CD4-positive, alpha-beta T cell (primary cell): ENCODE results near the gene MAML2. TPM values are rescaled to one million over a fixed set of nuclear protein-coding genes. Genes with fewer than 3 reads are reported as not detected.

ENCODE experiments used
- ATAC-seq: fragments of 200-7000 bp; cut with Tn5 transposase; one replicate; pipeline ENCODE4 v1.10.0; 2022; ENCODE audit warnings: mild to moderate bottlenecking; ENCODE audit not compliant: poor library complexity
- CTCF ChIA-PET: fragments of 350-600 bp; sonication (Branson Sonifier 250); formaldehyde crosslinking; loops from one replicate; lab custom pipeline; 2021; ENCODE audit warnings: antibody characterized with exemption, inconsistent platforms; lab: Charles Lee
- POLR2A ChIA-PET: fragments of 350-600 bp; sonication (Branson Sonifier 250); formaldehyde crosslinking; loops from one replicate; lab custom pipeline; 2021; ENCODE audit warnings: antibody characterized with exemption, inconsistent platforms; lab: Charles Lee
- DNase-seq, 14 experiments: peaks; one replicate each; pipeline ENCODE4 v3.0.0-alpha.2; 2013 to 2020; ENCODE audit warnings: mixed read lengths in 2 of 14
- H3K27ac ChIP-seq, 2 donors: one replicate each; pipeline versions ENCODE4 v1.5.1 to v1.7.0; 2013; ENCODE audit warnings: low read length in 2 of 2, low read depth in 1 of 2, mild to moderate bottlenecking in 1 of 2
- H3K27me3 ChIP-seq, 2 experiments: 1 replicate in 1 of 2; 2 replicates in 1 of 2; pipeline versions ENCODE4 v1.6.1 to v1.7.0; 2013; ENCODE audit warnings: low read length in 2 of 2, control low read depth in 1 of 2, mild to moderate bottlenecking in 1 of 2, moderate library complexity in 1 of 2; ENCODE audit not compliant: insufficient read depth in 2 of 2, control insufficient read depth in 1 of 2
- H3K36me3 ChIP-seq: one replicate; pipeline ENCODE4 v1.6.1; 2013; ENCODE audit warnings: low read length, control low read depth; ENCODE audit not compliant: insufficient read depth
- H3K4me1 ChIP-seq: one replicate; pipeline ENCODE4 v1.6.1; 2013; ENCODE audit warnings: low read length, control low read depth; ENCODE audit not compliant: insufficient read depth
- H3K4me3 ChIP-seq: one replicate; pipeline ENCODE4 v1.5.1; 2013; ENCODE audit warnings: mild to moderate bottlenecking, low read length, moderate library complexity
- H3K9me3 ChIP-seq, 2 experiments: 1 replicate in 1 of 2; 2 replicates in 1 of 2; pipeline versions ENCODE4 v1.6.1 to v1.7.0; 2013; ENCODE audit warnings: low read length in 2 of 2, mild to moderate bottlenecking in 2 of 2, control low read depth in 1 of 2, moderate library complexity in 1 of 2; ENCODE audit not compliant: control insufficient read depth in 1 of 2, insufficient read depth in 1 of 2
- H3K27ac Mint-ChIP-seq: one replicate; pipeline ENCODE4 v1.8.0; 2020; ENCODE audit warnings: mixed read lengths
- H3K27me3 Mint-ChIP-seq: one replicate; pipeline ENCODE4 v1.8.0; 2021; ENCODE audit warnings: mixed read lengths
- H3K36me3 Mint-ChIP-seq: one replicate; pipeline ENCODE4 v1.8.0; 2021; ENCODE audit warnings: low read depth, mixed read lengths
- H3K4me1 Mint-ChIP-seq: one replicate; pipeline ENCODE4 v1.8.0; 2021; ENCODE audit warnings: low read depth, mixed read lengths
- H3K4me3 Mint-ChIP-seq: one replicate; pipeline ENCODE4 v1.8.0; 2020; ENCODE audit warnings: mild to moderate bottlenecking, mixed read lengths
- H3K9me3 Mint-ChIP-seq: one replicate; pipeline ENCODE4 v1.8.0; 2020; ENCODE audit warnings: mixed read lengths
- CTCF ChIP-seq: fragments of 200-600 bp; IDR thresholded peaks from one replicate; pipeline ENCODE4 v1.8.0; 2022; ENCODE audit warnings: antibody characterized with exemption, mild to moderate bottlenecking
- intact Hi-C, 2 experiments: fragments of 100-400 bp; cut with DNase I in 1 of 2; cut with micrococcal nuclease in 1 of 2; formaldehyde crosslinking; loops; one replicate each; pipeline versions ENCODE4 v1.15.1 to v1.9.0; 2023 to 2025; cut with DNase I, micrococcal nuclease
- total RNA-seq, 174 experiments: library from RNA in 2 of 174; stranded (reverse) in 2 of 174; gene quantifications; one replicate each; pipeline ENCODE4 v1.2.3 and lab custom pipeline; 2021 to 2026

The MAML2 gene
- total RNA-seq, 2 experiments from 2014 or later, result 58.8 to 59.8 TPM

GRCh38 chr11:96082936-96083335 lies 260.1 kb downstream of the MAML2 start:
- H3K36me3 Mint-ChIP-seq, result peaks cover 41% of the 10 kb centered on the region
- H3K9me3 ChIP-seq, result no peaks in the 10 kb centered on the region
- no peaks in the 10 kb centered on the region for H3K27me3 Mint-ChIP-seq
- no peak overlapping the region for H3K27ac ChIP-seq
- POLR2A ChIA-PET, result no interaction called here
- no peak for TF ChIP-seq CTCF
- H3K27me3 ChIP-seq, result no peaks in the 10 kb centered on the region
- H3K4me1 Mint-ChIP-seq, result peaks cover 28% of the 10 kb centered on the region
- intact Hi-C loops, result no loop called here
- H3K9me3 Mint-ChIP-seq, result no peaks in the 10 kb centered on the region
- H3K27ac Mint-ChIP-seq, result no peak overlapping the region
- H3K4me3 ChIP-seq, result no peak overlapping the region
- no peaks in the 10 kb centered on the region for H3K36me3 ChIP-seq
- peaks cover 2% of the 10 kb centered on the region for H3K4me1 ChIP-seq
- ATAC-seq (no peak), DNase-seq (no peak)
- CTCF ChIA-PET, result interaction anchor here (1.1 to 1.8 kb wide), 2 partner anchors 34 to 260 kb away, joined by 3 to 9 read pairs; partner anchors contain the start of gene MAML2
- no peak overlapping the region for H3K4me3 Mint-ChIP-seq

GRCh38 chr11:96082002-96082899 lies 260.7 kb downstream of the MAML2 start:
- Histone ChIP-seq H3K4me3 (no peak overlapping the region), H3K36me3 (no peaks in the 10 kb centered on the region), H3K27me3 (no peaks in the 10 kb centered on the region), H3K27ac (no peak overlapping the region), H3K9me3 (no peaks in the 10 kb centered on the region), H3K4me1 (peaks cover 2% of the 10 kb centered on the region)
- H3K9me3 Mint-ChIP-seq, result no peaks in the 10 kb centered on the region
- peaks cover 44% of the 10 kb centered on the region for H3K36me3 Mint-ChIP-seq
- no peak for TF ChIP-seq CTCF
- no peaks in the 10 kb centered on the region for H3K27me3 Mint-ChIP-seq
- H3K4me1 Mint-ChIP-seq, result peaks cover 34% of the 10 kb centered on the region
- ChIA-PET POLR2A (no interaction called here), CTCF (interaction anchor here (1.8 kb wide), 1 partner anchor 261 kb away, joined by 9 read pairs; the partner anchor contains the start of gene MAML2)
- ATAC-seq (no peak), DNase-seq (no peak)
- no peak overlapping the region for H3K27ac Mint-ChIP-seq
- H3K4me3 Mint-ChIP-seq, result no peak overlapping the region
- intact Hi-C loops, result no loop called here

- intact Hi-C loops, result no loop called here
- no peak for TF ChIP-seq CTCF
- ChIA-PET CTCF (no interaction called here), POLR2A (no interaction called here)
- Mint-ChIP-seq H3K9me3 (no peaks in the 10 kb centered on the region), H3K27ac (no peak overlapping the region), H3K4me1 (peaks cover 39% of the 10 kb centered on the region), H3K4me3 (no peak overlapping the region), H3K27me3 (no peaks in the 10 kb centered on the region), H3K36me3 (peaks cover 37% of the 10 kb centered on the region)
- H3K36me3 ChIP-seq, result no peaks in the 10 kb centered on the region
- H3K27me3 ChIP-seq, result no peaks in the 10 kb centered on the region
- no peak for DNase-seq
- no peak overlapping the region for H3K4me3 ChIP-seq
- H3K27ac ChIP-seq, result no peak overlapping the region
- H3K4me1 ChIP-seq, result peaks cover 2% of the 10 kb centered on the region
- ATAC-seq, result no peak
- no peaks in the 10 kb centered on the region for H3K9me3 ChIP-seq
These were observed 261.4 kb downstream of the MAML2 start for GRCh38 chr11:96081561-96081960.
